ENCODE results near the gene HECTD2. TPM values are rescaled to one million over a fixed set of nuclear protein-coding genes. Genes with fewer than 3 reads are reported as not detected.
"Not testable (repeated sequence)": the region's sequence is repeated elsewhere in the genome, so short reads cannot be mapped to it uniquely, and the experiment has no call there.

HECTD2 gene
- total RNA-seq, 2 donors from 2014 or later, result 1.7 to 3.2 TPM

GRCh38 chr10:91545384-91545783 is 135.2 kb downstream of the HECTD2 start:
- Mint-ChIP-seq H3K4me1 (ENCODE audit: low read depth in 2 of 2) (no peaks in the 10 kb centered on the region), H3K9me3 (no peaks in the 10 kb centered on the region), H3K4me3 (no peak overlapping the region), H3K27ac (no peak overlapping the region), H3K27me3 (peaks cover 10 to 25% of the 10 kb centered on the region in 2 donors), H3K36me3 (no peaks in the 10 kb centered on the region)
- no peak for DNase-seq (ENCODE audit: low spot score)
- ATAC-seq, result no peak

GRCh38 chr10:91545838-91546237 is 135.7 kb downstream of the HECTD2 start:
- Mint-ChIP-seq H3K27me3 (peaks cover 10 to 25% of the 10 kb centered on the region in 2 donors), H3K36me3 (no peaks in the 10 kb centered on the region), H3K4me3 (no peak overlapping the region), H3K9me3 (no peaks in the 10 kb centered on the region), H3K4me1 (ENCODE audit: low read depth in 2 of 2) (no peaks in the 10 kb centered on the region), H3K27ac (no peak overlapping the region)
- ATAC-seq (no peak), DNase-seq (ENCODE audit: low spot score) (no peak)

GRCh38 chr10:91549262-91549661 is 139.1 kb downstream of the HECTD2 start:
- Mint-ChIP-seq H3K4me1 (ENCODE audit: low read depth in 2 of 2) (no peaks in the 10 kb centered on the region), H3K36me3 (no peaks in the 10 kb centered on the region), H3K9me3 (no peaks in the 10 kb centered on the region), H3K27me3 (peaks cover 6 to 23% of the 10 kb centered on the region in 2 donors), H3K27ac (no peak overlapping the region), H3K4me3 (no peak overlapping the region)
- no peak for ATAC-seq
- no peak for DNase-seq (ENCODE audit: low spot score)

- H3K4me1 Mint-ChIP-seq (ENCODE audit: low read depth in 2 of 2), result no peaks in the 10 kb centered on the region
- DNase-seq (ENCODE audit: low spot score) (no peak), ATAC-seq (no peak)
- no peaks in the 10 kb centered on the region for H3K36me3 Mint-ChIP-seq
- H3K27me3 Mint-ChIP-seq, result peaks cover 6 to 18% of the 10 kb centered on the region in 2 donors
- no peaks in the 10 kb centered on the region for H3K9me3 Mint-ChIP-seq
- no peak overlapping the region for H3K27ac Mint-ChIP-seq
- H3K4me3 Mint-ChIP-seq, result no peak overlapping the region
Observed at GRCh38 chr10:91550021-91550420, 139.9 kb downstream of the HECTD2 start.

- Mint-ChIP-seq H3K4me3 (no peak overlapping the region), H3K27ac (no peak overlapping the region), H3K9me3 (no peaks in the 10 kb centered on the region), H3K4me1 (ENCODE audit: low read depth in 2 of 2) (no peaks in the 10 kb centered on the region), H3K27me3 (peaks cover 3 to 18% of the 10 kb centered on the region in 2 donors), H3K36me3 (no peaks in the 10 kb centered on the region)
- DNase-seq (ENCODE audit: low spot score) (no peak), ATAC-seq (no peak)
Observed at GRCh38 chr10:91551856-91552255, 141.7 kb downstream of the HECTD2 start.

GRCh38 chr10:91552274-91553095 is 142.3 kb downstream of the HECTD2 start:
- DNase-seq (ENCODE audit: low spot score), result no peak
- Mint-ChIP-seq H3K36me3 (no peaks in the 10 kb centered on the region), H3K27me3 (peaks cover 3 to 18% of the 10 kb centered on the region in 2 donors), H3K4me1 (ENCODE audit: low read depth in 2 of 2) (no peaks in the 10 kb centered on the region), H3K9me3 (no peaks in the 10 kb centered on the region), H3K27ac (no peak overlapping the region), H3K4me3 (no peak overlapping the region)
- no peak for ATAC-seq

- DNase-seq (ENCODE audit: low spot score) (no peak), ATAC-seq (no peak)
- peaks cover 3 to 8% of the 10 kb centered on the region in 2 donors for H3K27me3 Mint-ChIP-seq
- no peak overlapping the region for H3K27ac Mint-ChIP-seq
- H3K36me3 Mint-ChIP-seq, result no peaks in the 10 kb centered on the region
- no peak overlapping the region for H3K4me3 Mint-ChIP-seq
- H3K4me1 Mint-ChIP-seq (ENCODE audit: low read depth in 2 of 2), result no peaks in the 10 kb centered on the region
- H3K9me3 Mint-ChIP-seq, result no peaks in the 10 kb centered on the region
Observed at GRCh38 chr10:91555455-91555854, 145.3 kb downstream of the HECTD2 start.

GRCh38 chr10:91556691-91557566 is 146.8 kb downstream of the HECTD2 start:
- no peaks in the 10 kb centered on the region for H3K9me3 Mint-ChIP-seq
- H3K27me3 Mint-ChIP-seq, result peaks cover 0 to 4% of the 10 kb centered on the region in 2 donors
- ATAC-seq (no peak), DNase-seq (ENCODE audit: low spot score) (no peak)
- H3K4me1 Mint-ChIP-seq (ENCODE audit: low read depth in 2 of 2), result no peaks in the 10 kb centered on the region
- no peaks in the 10 kb centered on the region for H3K36me3 Mint-ChIP-seq
- H3K4me3 Mint-ChIP-seq, result no peak overlapping the region
- no peak overlapping the region for H3K27ac Mint-ChIP-seq

- Mint-ChIP-seq H3K27ac (no peak overlapping the region), H3K4me3 (no peak overlapping the region), H3K36me3 (no peaks in the 10 kb centered on the region), H3K9me3 (no peaks in the 10 kb centered on the region), H3K4me1 (ENCODE audit: low read depth in 2 of 2) (no peaks in the 10 kb centered on the region), H3K27me3 (peaks cover 4% of the 10 kb centered on the region in 2 donors)
- DNase-seq (ENCODE audit: low spot score) (no peak), ATAC-seq (no peak)
Observed at GRCh38 chr10:91557651-91558111, 147.5 kb downstream of the HECTD2 start.

- DNase-seq (ENCODE audit: low spot score) (no peak), ATAC-seq (no peak)
- H3K36me3 Mint-ChIP-seq, result no peaks in the 10 kb centered on the region
- no peak overlapping the region for H3K27ac Mint-ChIP-seq
- peaks cover 7 to 12% of the 10 kb centered on the region in 2 donors for H3K27me3 Mint-ChIP-seq
- H3K4me3 Mint-ChIP-seq, result no peak overlapping the region
- no peaks in the 10 kb centered on the region for H3K9me3 Mint-ChIP-seq
- no peaks in the 10 kb centered on the region for H3K4me1 Mint-ChIP-seq (ENCODE audit: low read depth in 2 of 2)
Observed at GRCh38 chr10:91558473-91558872, 148.3 kb downstream of the HECTD2 start.

GRCh38 chr10:91559169-91559568 is 149.0 kb downstream of the HECTD2 start:
- H3K4me1 Mint-ChIP-seq (ENCODE audit: low read depth in 2 of 2), result no peaks in the 10 kb centered on the region
- H3K36me3 Mint-ChIP-seq, result no peaks in the 10 kb centered on the region
- H3K9me3 Mint-ChIP-seq, result no peaks in the 10 kb centered on the region
- H3K27me3 Mint-ChIP-seq, result peaks cover 9 to 19% of the 10 kb centered on the region in 2 donors
- H3K4me3 Mint-ChIP-seq, result no peak overlapping the region
- no peak overlapping the region for H3K27ac Mint-ChIP-seq
- DNase-seq (ENCODE audit: low spot score) (no peak), ATAC-seq (no peak)

- no peak overlapping the region for H3K4me3 Mint-ChIP-seq
- ATAC-seq (no peak), DNase-seq (ENCODE audit: low spot score) (no peak)
- H3K27ac Mint-ChIP-seq, result no peak overlapping the region
- no peaks in the 10 kb centered on the region for H3K9me3 Mint-ChIP-seq
- H3K27me3 Mint-ChIP-seq, result peaks cover 9 to 22% of the 10 kb centered on the region in 2 donors
- H3K36me3 Mint-ChIP-seq, result no peaks in the 10 kb centered on the region
- H3K4me1 Mint-ChIP-seq (ENCODE audit: low read depth in 2 of 2), result no peaks in the 10 kb centered on the region
Observed at GRCh38 chr10:91559750-91560149, 149.6 kb downstream of the HECTD2 start.

- H3K36me3 Mint-ChIP-seq; H3K4me3 Mint-ChIP-seq; H3K4me1 Mint-ChIP-seq (ENCODE audit: low read depth in 2 of 2); H3K9me3 Mint-ChIP-seq; H3K27ac Mint-ChIP-seq; ATAC-seq; DNase-seq (ENCODE audit: low spot score): not testable (repeated sequence)
- H3K27me3 Mint-ChIP-seq, result peaks cover 10 to 22% of the 10 kb centered on the region in 2 donors
Observed at GRCh38 chr10:91560827-91561226, 150.7 kb downstream of the HECTD2 start.
